HEK293 (cell line): ENCODE results near the gene AURKB.
A peak's percentile ranks its signal among the peaks of the same experiment; 100 is the strongest.

Experiments used
- GFI1B ChIP-seq: fragments of 450-650 bp; formaldehyde crosslinking; IDR thresholded peaks from 2 replicates; pipeline ENCODE4 v1.5.1; 2016; ENCODE audit warnings: missing biosample characterization, missing genetic modification characterization
- GLI2 ChIP-seq: fragments of 450-650 bp; formaldehyde crosslinking; IDR thresholded peaks from 2 replicates; pipeline ENCODE4; 2017; ENCODE audit warnings: missing biosample characterization, missing genetic modification characterization, low read depth, borderline replicate concordance
- MEIS1 ChIP-seq: sonication (generic); formaldehyde crosslinking; IDR thresholded peaks from 2 replicates; pipeline ENCODE4 v1.8.1; 2022; ENCODE audit warnings: missing genetic modification reagents, mild to moderate bottlenecking, borderline replicate concordance
- SCRT2 ChIP-seq: fragments of 450-650 bp; formaldehyde crosslinking; IDR thresholded peaks from 2 replicates; pipeline ENCODE4 v1.5.1; 2016; ENCODE audit warnings: missing biosample characterization, missing genetic modification characterization
- ZIC2 ChIP-seq: fragments of 450-650 bp; formaldehyde crosslinking; IDR thresholded peaks from 2 replicates; pipeline ENCODE4 v1.5.1; 2016; ENCODE audit warnings: missing biosample characterization, missing genetic modification characterization
- ZNF2 ChIP-seq: fragments of 450-650 bp; formaldehyde crosslinking; IDR thresholded peaks from 2 replicates; pipeline ENCODE4 v1.5.1; 2016; ENCODE audit warnings: missing biosample characterization, missing genetic modification characterization
- ZNF248 ChIP-seq: fragments of 450-650 bp; formaldehyde crosslinking; IDR thresholded peaks from 2 replicates; pipeline ENCODE4 v1.5.1; 2017; ENCODE audit warnings: missing biosample characterization, missing genetic modification characterization
- ZNF266 ChIP-seq: fragments of 450-650 bp; formaldehyde crosslinking; IDR thresholded peaks from 2 replicates; pipeline ENCODE4 v1.5.1; 2016; ENCODE audit warnings: missing biosample characterization, missing genetic modification characterization, low read depth
- ZNF274 ChIP-seq, 2 experiments: fragments of 200-500 bp in 1 of 2; fragments of 450-650 bp in 1 of 2; sonication (Bioruptor generic) in 1 of 2; formaldehyde crosslinking in 1 of 2; IDR thresholded peaks; 2 replicates each; pipeline versions ENCODE4 v1.5.1 to v1.6.1; 2014 to 2016; ENCODE audit warnings: borderline replicate concordance in 1 of 2, inconsistent platforms in 1 of 2, low read length in 1 of 2, missing biosample characterization in 1 of 2, missing genetic modification characterization in 1 of 2
- ZNF292 ChIP-seq: fragments of 450-650 bp; formaldehyde crosslinking; IDR thresholded peaks from 2 replicates; pipeline ENCODE4 v1.5.1; 2016; ENCODE audit warnings: low read depth, missing biosample characterization, missing genetic modification characterization, borderline replicate concordance
- ZNF324 ChIP-seq: fragments of 450-650 bp; formaldehyde crosslinking; IDR thresholded peaks from 2 replicates; pipeline ENCODE4 v1.5.1; 2016; ENCODE audit warnings: missing biosample characterization, missing genetic modification characterization
- ZNF37A ChIP-seq: fragments of 450-650 bp; IDR thresholded peaks from 2 replicates; pipeline ENCODE4 v1.5.1; 2018; ENCODE audit warnings: missing biosample characterization, missing genetic modification characterization
- ZNF473 ChIP-seq: fragments of 450-650 bp; formaldehyde crosslinking; IDR thresholded peaks from 2 replicates; pipeline ENCODE4 v1.5.1; 2017; ENCODE audit warnings: missing biosample characterization, missing genetic modification characterization
- ZNF561 ChIP-seq: fragments of 450-650 bp; IDR thresholded peaks from 2 replicates; pipeline ENCODE4 v1.5.1; 2018; ENCODE audit warnings: missing biosample characterization, missing genetic modification characterization, borderline replicate concordance
- ZNF623 ChIP-seq: fragments of 450-650 bp; formaldehyde crosslinking; IDR thresholded peaks from 2 replicates; pipeline ENCODE4 v1.5.1; 2016; ENCODE audit warnings: missing biosample characterization, missing genetic modification characterization
- ZNF660 ChIP-seq: fragments of 450-650 bp; IDR thresholded peaks from 2 replicates; pipeline ENCODE4 v1.5.1; 2018; ENCODE audit warnings: missing biosample characterization, mild to moderate bottlenecking, missing genetic modification characterization
- ZSCAN16 ChIP-seq: fragments of 450-650 bp; formaldehyde crosslinking; IDR thresholded peaks from 2 replicates; pipeline ENCODE4 v1.5.1; 2016; ENCODE audit warnings: missing biosample characterization, missing genetic modification characterization
- TF ChIP-seq, protein P1 (sequence below): fragments of 450-650 bp; IDR thresholded peaks from 2 replicates; pipeline ENCODE4 v1.5.1; 2018; ENCODE audit warnings: missing biosample characterization, mild to moderate bottlenecking, missing genetic modification characterization
- TF ChIP-seq, protein P2 (sequence below): fragments of 450-650 bp; formaldehyde crosslinking; IDR thresholded peaks from 2 replicates; pipeline ENCODE4 v1.5.1; 2017; ENCODE audit warnings: missing biosample characterization, mild to moderate bottlenecking, missing genetic modification characterization, moderate library complexity
- TF ChIP-seq, protein P3 (sequence below): fragments of 450-650 bp; formaldehyde crosslinking; IDR thresholded peaks from 2 replicates; pipeline ENCODE4 v1.5.1; 2016; ENCODE audit warnings: missing biosample characterization, missing genetic modification characterization
- TF ChIP-seq, protein P4 (sequence below): fragments of 450-650 bp; formaldehyde crosslinking; conservative IDR thresholded peaks from 2 replicates; pipeline ENCODE4 v1.5.1; 2016; ENCODE audit warnings: low read depth, missing biosample characterization, missing genetic modification characterization
- TF ChIP-seq, protein P5 (sequence below): fragments of 450-650 bp; formaldehyde crosslinking; IDR thresholded peaks from 2 replicates; pipeline ENCODE4 v1.5.1; 2016; ENCODE audit warnings: missing biosample characterization, missing genetic modification characterization, borderline replicate concordance
- TF ChIP-seq, protein P6 (sequence below): fragments of 450-650 bp; formaldehyde crosslinking; IDR thresholded peaks from 2 replicates; pipeline ENCODE4 v1.5.1; 2017; ENCODE audit warnings: missing biosample characterization, missing genetic modification characterization
- TF ChIP-seq, protein P7 (sequence below): fragments of 450-650 bp; formaldehyde crosslinking; IDR thresholded peaks from 2 replicates; pipeline ENCODE4 v1.5.1; 2017; ENCODE audit warnings: missing biosample characterization, missing genetic modification characterization

AURKB gene

DNA sequence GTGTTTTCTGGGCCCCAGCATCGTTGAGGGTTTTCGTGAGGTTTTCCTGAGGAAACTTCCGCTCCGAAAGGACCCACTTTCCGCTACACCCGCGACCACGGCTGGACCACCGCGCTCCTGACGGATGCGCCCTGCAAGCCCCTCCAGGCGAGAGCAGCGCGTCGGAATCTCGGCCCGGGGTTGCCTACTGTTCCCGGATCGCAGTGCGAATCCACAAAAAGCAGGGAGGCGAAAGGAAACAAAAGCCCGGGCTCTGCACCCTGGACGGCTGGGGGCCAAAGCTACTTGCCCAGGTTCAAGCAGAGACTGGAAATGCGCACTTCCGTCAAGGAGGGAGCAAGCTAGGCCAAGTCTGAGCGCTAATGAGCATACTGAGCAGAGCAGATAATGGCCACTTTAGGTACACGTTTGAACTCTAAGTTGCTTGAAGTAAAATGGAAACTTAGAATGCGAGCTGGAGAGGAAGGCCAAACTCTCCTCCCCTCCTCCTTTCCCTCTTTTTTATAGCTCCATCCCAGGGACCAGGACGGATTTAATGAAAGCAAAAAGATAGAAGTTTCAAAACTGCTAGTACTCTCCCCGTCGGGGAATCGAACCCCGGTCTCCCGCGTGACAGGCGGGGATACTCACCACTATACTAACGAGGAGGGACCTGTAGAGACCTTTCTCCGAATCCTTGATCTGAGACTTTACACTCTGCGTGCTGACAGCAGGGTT, 11.4 kb upstream of the AURKB start (continued):
- TF ChIP-seq ZNF274 (IDR thresholded peaks at IDR 0.05; ENCODE audit: low read length) = no peak
- TF ChIP-seq ZNF274 (tag by site-specific recombination; IDR thresholded peaks at IDR 0.05; ENCODE audit: borderline replicate concordance) = no peak
- TF ChIP-seq GLI2 (tag by site-specific recombination) = peak; percentile 12; the same call in 1 of the 2 replicates
- TF ChIP-seq, protein P1, sequence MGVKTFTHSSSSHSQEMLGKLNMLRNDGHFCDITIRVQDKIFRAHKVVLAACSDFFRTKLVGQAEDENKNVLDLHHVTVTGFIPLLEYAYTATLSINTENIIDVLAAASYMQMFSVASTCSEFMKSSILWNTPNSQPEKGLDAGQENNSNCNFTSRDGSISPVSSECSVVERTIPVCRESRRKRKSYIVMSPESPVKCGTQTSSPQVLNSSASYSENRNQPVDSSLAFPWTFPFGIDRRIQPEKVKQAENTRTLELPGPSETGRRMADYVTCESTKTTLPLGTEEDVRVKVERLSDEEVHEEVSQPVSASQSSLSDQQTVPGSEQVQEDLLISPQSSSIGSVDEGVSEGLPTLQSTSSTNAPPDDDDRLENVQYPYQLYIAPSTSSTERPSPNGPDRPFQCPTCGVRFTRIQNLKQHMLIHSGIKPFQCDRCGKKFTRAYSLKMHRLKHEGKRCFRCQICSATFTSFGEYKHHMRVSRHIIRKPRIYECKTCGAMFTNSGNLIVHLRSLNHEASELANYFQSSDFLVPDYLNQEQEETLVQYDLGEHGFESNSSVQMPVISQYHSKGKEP (tag by site-specific recombination) = peak; percentile 85
- peak; percentile 88 for TF ChIP-seq ZNF660
- TF ChIP-seq ZNF266 (tag by site-specific recombination) = no peak
- no peak for TF ChIP-seq ZNF248 (tag by site-specific recombination)
- peak; percentile 25; the same call in 1 of the 2 replicates for TF ChIP-seq ZNF2
- TF ChIP-seq, protein P2, sequence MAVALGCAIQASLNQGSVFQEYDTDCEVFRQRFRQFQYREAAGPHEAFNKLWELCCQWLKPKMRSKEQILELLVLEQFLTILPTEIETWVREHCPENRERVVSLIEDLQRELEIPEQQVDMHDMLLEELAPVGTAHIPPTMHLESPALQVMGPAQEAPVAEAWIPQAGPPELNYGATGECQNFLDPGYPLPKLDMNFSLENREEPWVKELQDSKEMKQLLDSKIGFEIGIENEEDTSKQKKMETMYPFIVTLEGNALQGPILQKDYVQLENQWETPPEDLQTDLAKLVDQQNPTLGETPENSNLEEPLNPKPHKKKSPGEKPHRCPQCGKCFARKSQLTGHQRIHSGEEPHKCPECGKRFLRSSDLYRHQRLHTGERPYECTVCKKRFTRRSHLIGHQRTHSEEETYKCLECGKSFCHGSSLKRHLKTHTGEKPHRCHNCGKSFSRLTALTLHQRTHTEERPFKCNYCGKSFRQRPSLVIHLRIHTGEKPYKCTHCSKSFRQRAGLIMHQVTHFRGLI (tag by site-specific recombination) = peak; percentile 35; the same call in 1 of the 2 replicates
- TF ChIP-seq ZNF324 = peak; percentile 41; the same call in 1 of the 2 replicates
- TF ChIP-seq, protein P3, sequence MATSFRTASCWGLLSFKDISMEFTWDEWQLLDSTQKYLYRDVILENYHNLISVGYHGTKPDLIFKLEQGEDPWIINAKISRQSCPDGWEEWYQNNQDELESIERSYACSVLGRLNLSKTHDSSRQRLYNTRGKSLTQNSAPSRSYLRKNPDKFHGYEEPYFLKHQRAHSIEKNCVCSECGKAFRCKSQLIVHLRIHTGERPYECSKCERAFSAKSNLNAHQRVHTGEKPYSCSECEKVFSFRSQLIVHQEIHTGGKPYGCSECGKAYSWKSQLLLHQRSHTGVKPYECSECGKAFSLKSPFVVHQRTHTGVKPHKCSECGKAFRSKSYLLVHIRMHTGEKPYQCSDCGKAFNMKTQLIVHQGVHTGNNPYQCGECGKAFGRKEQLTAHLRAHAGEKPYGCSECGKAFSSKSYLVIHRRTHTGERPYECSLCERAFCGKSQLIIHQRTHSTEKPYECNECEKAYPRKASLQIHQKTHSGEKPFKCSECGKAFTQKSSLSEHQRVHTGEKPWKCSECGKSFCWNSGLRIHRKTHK (tag by site-specific recombination) = 0 out of 2 replicates have a peak, but pooled peaks have one; percentile 3
- no peak for TF ChIP-seq ZNF292 (tag by site-specific recombination)
- TF ChIP-seq GFI1B (tag by site-specific recombination) = peak; percentile 31; the same call in 1 of the 2 replicates
- TF ChIP-seq MEIS1 (CRISPR knock-in tag) = no peak
- TF ChIP-seq ZNF623 = 0 out of 2 replicates have a peak, but pooled peaks have one; percentile 17
- TF ChIP-seq, protein P4, sequence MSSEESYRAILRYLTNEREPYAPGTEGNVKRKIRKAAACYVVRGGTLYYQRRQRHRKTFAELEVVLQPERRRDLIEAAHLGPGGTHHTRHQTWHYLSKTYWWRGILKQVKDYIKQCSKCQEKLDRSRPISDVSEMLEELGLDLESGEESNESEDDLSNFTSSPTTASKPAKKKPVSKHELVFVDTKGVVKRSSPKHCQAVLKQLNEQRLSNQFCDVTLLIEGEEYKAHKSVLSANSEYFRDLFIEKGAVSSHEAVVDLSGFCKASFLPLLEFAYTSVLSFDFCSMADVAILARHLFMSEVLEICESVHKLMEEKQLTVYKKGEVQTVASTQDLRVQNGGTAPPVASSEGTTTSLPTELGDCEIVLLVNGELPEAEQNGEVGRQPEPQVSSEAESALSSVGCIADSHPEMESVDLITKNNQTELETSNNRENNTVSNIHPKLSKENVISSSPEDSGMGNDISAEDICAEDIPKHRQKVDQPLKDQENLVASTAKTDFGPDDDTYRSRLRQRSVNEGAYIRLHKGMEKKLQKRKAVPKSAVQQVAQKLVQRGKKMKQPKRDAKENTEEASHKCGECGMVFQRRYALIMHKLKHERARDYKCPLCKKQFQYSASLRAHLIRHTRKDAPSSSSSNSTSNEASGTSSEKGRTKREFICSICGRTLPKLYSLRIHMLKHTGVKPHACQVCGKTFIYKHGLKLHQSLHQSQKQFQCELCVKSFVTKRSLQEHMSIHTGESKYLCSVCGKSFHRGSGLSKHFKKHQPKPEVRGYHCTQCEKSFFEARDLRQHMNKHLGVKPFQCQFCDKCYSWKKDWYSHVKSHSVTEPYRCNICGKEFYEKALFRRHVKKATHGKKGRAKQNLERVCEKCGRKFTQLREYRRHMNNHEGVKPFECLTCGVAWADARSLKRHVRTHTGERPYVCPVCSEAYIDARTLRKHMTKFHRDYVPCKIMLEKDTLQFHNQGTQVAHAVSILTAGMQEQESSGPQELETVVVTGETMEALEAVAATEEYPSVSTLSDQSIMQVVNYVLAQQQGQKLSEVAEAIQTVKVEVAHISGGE (tag by site-specific recombination) = no peak
- TF ChIP-seq SCRT2 (tag by site-specific recombination) = peak; percentile 95
- 0 out of 2 replicates have a peak, but pooled peaks have one; percentile 42 for TF ChIP-seq ZNF37A
- TF ChIP-seq ZSCAN16 (tag by site-specific recombination) = 0 out of 2 replicates have a peak, but pooled peaks have one; percentile 14
- TF ChIP-seq, protein P5, sequence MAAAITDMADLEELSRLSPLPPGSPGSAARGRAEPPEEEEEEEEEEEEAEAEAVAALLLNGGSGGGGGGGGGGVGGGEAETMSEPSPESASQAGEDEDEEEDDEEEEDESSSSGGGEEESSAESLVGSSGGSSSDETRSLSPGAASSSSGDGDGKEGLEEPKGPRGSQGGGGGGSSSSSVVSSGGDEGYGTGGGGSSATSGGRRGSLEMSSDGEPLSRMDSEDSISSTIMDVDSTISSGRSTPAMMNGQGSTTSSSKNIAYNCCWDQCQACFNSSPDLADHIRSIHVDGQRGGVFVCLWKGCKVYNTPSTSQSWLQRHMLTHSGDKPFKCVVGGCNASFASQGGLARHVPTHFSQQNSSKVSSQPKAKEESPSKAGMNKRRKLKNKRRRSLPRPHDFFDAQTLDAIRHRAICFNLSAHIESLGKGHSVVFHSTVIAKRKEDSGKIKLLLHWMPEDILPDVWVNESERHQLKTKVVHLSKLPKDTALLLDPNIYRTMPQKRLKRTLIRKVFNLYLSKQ (tag by site-specific recombination) = no peak
- TF ChIP-seq, protein P6, sequence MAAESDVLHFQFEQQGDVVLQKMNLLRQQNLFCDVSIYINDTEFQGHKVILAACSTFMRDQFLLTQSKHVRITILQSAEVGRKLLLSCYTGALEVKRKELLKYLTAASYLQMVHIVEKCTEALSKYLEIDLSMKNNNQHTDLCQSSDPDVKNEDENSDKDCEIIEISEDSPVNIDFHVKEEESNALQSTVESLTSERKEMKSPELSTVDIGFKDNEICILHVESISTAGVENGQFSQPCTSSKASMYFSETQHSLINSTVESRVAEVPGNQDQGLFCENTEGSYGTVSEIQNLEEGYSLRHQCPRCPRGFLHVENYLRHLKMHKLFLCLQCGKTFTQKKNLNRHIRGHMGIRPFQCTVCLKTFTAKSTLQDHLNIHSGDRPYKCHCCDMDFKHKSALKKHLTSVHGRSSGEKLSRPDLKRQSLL (tag by site-specific recombination) = peak; percentile 64; the same call in 1 of the 2 replicates
- TF ChIP-seq, protein P7, sequence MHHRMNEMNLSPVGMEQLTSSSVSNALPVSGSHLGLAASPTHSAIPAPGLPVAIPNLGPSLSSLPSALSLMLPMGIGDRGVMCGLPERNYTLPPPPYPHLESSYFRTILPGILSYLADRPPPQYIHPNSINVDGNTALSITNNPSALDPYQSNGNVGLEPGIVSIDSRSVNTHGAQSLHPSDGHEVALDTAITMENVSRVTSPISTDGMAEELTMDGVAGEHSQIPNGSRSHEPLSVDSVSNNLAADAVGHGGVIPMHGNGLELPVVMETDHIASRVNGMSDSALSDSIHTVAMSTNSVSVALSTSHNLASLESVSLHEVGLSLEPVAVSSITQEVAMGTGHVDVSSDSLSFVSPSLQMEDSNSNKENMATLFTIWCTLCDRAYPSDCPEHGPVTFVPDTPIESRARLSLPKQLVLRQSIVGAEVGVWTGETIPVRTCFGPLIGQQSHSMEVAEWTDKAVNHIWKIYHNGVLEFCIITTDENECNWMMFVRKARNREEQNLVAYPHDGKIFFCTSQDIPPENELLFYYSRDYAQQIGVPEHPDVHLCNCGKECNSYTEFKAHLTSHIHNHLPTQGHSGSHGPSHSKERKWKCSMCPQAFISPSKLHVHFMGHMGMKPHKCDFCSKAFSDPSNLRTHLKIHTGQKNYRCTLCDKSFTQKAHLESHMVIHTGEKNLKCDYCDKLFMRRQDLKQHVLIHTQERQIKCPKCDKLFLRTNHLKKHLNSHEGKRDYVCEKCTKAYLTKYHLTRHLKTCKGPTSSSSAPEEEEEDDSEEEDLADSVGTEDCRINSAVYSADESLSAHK (tag by site-specific recombination) = peak; percentile 59
- peak; percentile 20 for TF ChIP-seq ZNF561 (tag by site-specific recombination)
- peak; percentile 80 for TF ChIP-seq ZIC2
- TF ChIP-seq ZNF473 = no peak
